Effector CD4-positive, alpha-beta T cell (primary cell): ENCODE measurements around the gene RASGRP4. TPM values are rescaled to one million over a fixed set of nuclear protein-coding genes. Genes with fewer than 3 reads are reported as not detected.
"Not testable (repeated sequence)": the region's sequence is repeated elsewhere in the genome, so short reads cannot be mapped to it uniquely, and the experiment has no call there.

Experiments
- DNase-seq: peaks from one replicate; pipeline ENCODE4 v3.0.0-alpha.2; 2020
- total RNA-seq: gene quantifications from one replicate; lab custom pipeline; 2026; lab: John Stamatoyannopoulos, UW

Gene RASGRP4, protein sequence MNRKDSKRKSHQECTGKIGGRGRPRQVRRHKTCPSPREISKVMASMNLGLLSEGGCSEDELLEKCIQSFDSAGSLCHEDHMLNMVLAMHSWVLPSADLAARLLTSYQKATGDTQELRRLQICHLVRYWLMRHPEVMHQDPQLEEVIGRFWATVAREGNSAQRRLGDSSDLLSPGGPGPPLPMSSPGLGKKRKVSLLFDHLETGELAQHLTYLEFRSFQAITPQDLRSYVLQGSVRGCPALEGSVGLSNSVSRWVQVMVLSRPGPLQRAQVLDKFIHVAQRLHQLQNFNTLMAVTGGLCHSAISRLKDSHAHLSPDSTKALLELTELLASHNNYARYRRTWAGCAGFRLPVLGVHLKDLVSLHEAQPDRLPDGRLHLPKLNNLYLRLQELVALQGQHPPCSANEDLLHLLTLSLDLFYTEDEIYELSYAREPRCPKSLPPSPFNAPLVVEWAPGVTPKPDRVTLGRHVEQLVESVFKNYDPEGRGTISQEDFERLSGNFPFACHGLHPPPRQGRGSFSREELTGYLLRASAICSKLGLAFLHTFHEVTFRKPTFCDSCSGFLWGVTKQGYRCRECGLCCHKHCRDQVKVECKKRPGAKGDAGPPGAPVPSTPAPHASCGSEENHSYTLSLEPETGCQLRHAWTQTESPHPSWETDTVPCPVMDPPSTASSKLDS
- total RNA-seq, result not detected

DNA sequence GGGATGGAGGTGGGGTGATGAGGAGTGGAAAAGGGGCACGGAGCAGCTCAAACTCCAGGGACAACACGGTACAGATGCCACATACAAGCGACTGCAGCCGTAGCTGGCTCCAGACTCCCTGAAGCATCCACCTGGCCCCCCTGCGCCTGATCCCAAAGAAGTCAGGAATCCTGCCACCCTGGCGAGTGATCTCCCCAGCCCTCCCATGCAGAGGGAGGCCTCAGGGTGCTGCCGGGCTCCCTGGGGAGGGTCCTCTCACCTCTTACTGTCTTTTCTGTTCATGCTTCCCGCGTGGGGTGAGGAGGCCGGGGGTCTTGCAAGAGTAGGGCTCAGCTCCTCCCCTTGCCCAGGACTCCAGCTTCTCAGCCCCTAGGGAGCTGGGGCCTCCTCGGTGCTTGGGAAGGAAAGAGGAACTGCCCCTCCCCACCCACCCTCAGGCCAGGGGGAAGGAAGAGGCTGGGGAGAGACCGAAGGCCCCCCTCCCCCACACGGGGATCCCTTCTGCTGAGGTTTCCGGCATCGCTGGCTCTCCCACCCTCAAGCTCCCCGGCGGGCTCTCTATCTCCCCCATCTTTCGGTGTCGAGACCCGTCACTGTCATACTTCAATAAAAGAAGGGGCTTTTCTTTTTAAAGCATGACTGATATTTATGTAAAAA, at the start of gene RASGRP4:
TSS of gene RASGRP4 (minus strand) at position 410 of the 657 bp plus-strand sequence. CDS start at position 282, 128 bp downstream.
- DNase-seq, result peak; percentile 14

GRCh38 chr19:38475176-38475575, 49.2 kb upstream of the RASGRP4 start:
- DNase-seq, result no peak

GRCh38 chr19:38473201-38473600, 47.2 kb upstream of the RASGRP4 start:
- no peak for DNase-seq

GRCh38 chr19:38472725-38473124, 46.7 kb upstream of the RASGRP4 start:
- DNase-seq, result not testable (repeated sequence)

GRCh38 chr19:38470788-38471480, 44.9 kb upstream of the RASGRP4 start:
- no peak for DNase-seq

DNA sequence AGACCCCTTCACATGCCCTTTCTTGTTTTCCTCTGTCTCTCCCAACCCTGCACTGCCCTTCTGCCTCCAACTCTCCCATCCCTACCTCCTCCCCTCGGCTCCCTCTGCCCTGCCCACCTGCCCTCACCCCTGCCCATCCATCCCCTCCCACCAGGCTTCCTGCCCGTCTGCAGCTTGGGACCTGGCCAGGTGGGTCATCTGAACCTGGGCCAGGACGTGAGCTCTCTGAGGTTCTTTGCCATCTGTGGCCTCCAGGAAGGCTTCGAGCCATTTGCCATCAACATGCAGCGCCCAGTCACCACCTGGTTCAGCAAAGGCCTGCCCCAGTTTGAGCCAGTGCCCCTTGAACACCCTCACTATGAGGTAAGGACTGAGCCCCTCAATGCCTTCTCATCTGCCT, 43.1 kb upstream of the RASGRP4 start:
- no peak for DNase-seq

GRCh38 chr19:38467541-38468525, 41.8 kb upstream of the RASGRP4 start:
- DNase-seq, result no peak

GRCh38 chr19:38466050-38466449, 40.0 kb upstream of the RASGRP4 start:
- DNase-seq, result no peak

DNA sequence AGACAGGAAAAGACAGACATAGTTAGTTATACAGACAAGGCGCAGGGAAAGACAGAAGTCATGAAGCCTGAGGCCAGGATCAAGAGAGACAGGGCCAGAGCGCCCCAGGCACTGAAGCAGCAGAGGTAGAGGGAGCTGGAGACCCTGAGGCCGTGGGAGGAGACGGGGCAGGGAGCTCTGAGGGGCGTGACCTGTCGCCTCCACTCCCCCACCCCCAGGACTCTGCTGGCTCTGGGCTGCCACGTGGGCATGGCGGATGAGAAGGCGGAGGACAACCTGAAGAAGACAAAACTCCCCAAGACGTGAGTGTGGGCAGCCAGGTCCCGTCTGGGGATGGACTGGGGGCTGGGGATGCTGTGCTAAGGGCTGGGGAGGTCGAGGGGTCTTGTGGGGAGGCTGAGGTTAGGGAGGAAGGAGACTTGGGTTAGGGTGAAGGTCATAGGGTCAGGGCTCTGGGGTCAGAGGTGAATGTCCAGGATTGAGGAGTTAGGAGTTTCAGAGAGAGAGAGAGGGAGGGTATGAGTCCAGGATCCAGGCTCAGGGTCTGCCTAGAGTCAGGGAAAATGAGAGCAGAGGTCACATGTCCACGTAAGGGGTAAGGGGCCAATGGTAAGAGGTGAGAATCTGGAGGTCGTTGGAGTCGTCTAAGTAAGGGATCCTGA, 38.5 kb upstream of the RASGRP4 start:
- DNase-seq, result no peak

- no peak for DNase-seq
Measured at GRCh38 chr19:38463365-38463764, 37.3 kb upstream of the RASGRP4 start.

DNA sequence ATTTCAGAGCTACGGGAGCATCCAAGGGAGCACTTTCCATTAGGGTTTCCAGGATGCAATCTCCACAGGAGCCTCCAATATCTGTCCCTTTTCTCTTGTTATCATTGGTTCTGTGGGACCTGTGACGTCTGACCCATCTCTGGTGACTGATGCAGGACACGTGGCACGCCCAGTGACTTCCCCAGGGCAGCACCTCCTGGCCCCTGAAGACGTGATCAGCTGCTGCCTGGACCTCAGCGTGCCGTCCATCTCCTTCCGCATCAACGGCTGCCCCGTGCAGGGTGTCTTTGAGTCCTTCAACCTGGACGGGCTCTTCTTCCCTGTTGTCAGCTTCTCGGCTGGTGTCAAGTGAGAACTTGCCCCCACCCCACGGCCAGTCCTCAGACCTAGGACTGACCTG, 33.0 kb upstream of the RASGRP4 start:
- DNase-seq, result no peak

- DNase-seq, result no peak
Measured at GRCh38 chr19:38457690-38458405, 31.8 kb upstream of the RASGRP4 start.

GRCh38 chr19:38457202-38457601, 31.2 kb upstream of the RASGRP4 start:
- DNase-seq, result no peak

DNA sequence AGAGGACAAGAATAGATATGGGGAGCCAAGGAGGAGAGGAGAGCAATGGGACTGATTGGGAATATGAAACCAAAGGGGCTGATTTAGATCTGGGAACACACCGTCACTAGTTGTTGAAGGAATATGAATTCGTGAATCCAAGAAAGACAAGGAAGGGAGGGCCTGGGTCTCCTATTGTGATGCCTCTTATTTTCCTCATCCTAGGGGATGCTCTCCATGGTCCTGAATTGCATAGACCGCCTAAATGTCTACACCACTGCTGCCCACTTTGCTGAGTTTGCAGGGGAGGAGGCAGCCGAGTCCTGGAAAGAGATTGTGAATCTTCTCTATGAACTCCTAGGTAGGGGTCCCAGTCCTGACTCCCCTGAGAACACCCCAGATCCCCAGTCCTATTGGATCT, 29.0 kb upstream of the RASGRP4 start:
- DNase-seq, result no peak

- DNase-seq, result no peak
Measured at GRCh38 chr19:38453596-38453995, 27.6 kb upstream of the RASGRP4 start.

GRCh38 chr19:38452430-38453366, 26.7 kb upstream of the RASGRP4 start:
- DNase-seq, result no peak

GRCh38 chr19:38451629-38452028, 25.6 kb upstream of the RASGRP4 start:
- DNase-seq, result no peak

DNA sequence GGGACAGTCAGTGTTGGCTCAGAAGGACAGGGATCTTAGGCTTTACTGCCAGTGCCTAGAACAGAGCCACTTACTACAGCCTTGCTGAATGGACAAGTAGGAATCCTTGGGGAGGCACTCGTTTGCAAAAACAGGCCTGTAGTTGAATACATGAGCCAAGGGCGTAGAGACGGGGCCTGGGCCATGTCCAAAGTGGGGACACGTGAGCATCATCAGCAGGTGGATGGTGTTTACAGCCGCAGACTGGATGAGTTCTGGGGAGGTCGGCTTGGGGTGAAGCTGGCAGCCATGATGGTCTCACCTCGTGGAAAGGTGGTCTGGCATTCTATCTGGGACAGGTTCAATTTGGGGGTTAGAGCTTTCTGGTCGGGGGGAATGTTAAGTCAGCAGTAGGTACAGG, 25.0 kb upstream of the RASGRP4 start:
- DNase-seq, result no peak

GRCh38 chr19:38449518-38449917, 23.5 kb upstream of the RASGRP4 start:
- DNase-seq, result no peak
